22Rv1 (cell line): Measurements from ENCODE around the gene MAP3K8.

ENCODE experiments used
- CTCF ChIP-seq: fragments of 450-650 bp; IDR thresholded peaks from 2 replicates; pipeline ENCODE4 v1.5.1; 2017; ENCODE audit warnings: mild to moderate bottlenecking
- ZFX ChIP-seq: fragments of 450-650 bp; IDR thresholded peaks from 2 replicates; pipeline ENCODE4 v1.6.1; 2017; ENCODE audit warnings: antibody characterized with exemption, borderline replicate concordance

- no peak for TF ChIP-seq CTCF
- no peak for TF ChIP-seq ZFX
These were observed 69.8 kb downstream of the MAP3K8 start for GRCh38 chr10:30503700-30504266.
